Endothelial cell of umbilical vein (primary cell): ENCODE data around the gene GIT2. TPM values are rescaled to one million over a fixed set of nuclear protein-coding genes. Genes with fewer than 3 reads are reported as not detected.

ENCODE experiments used
- BruUV-seq: library from RNA; stranded (reverse); fragments of 400-500 nt; replicated peaks from 2 replicates; lab custom pipeline; 2021; lab: Mats Ljungman, UMichigan
- CTCF ChIA-PET: fragments of 300-600, 350-600 bp; sonication (Branson Sonifier 250); formaldehyde crosslinking; loops from one replicate; lab custom pipeline; 2021; ENCODE audit warnings: antibody characterized with exemption, inconsistent platforms; lab: Charles Lee
- POLR2A ChIA-PET: fragments of 300-600, 350-600 bp; sonication (Branson Sonifier 250); formaldehyde crosslinking; loops from one replicate; lab custom pipeline; 2021; ENCODE audit warnings: antibody characterized with exemption, inconsistent platforms; lab: Charles Lee
- DNase-seq: peaks from one replicate; pipeline ENCODE4 v3.0.0-alpha.2; 2011; ENCODE audit warnings: low read depth, low spot score
- FAIRE-seq: peaks from 2 replicates; lab custom pipeline; 2011; peaks lifted over from hg19 to GRCh38; lab: Jason Lieb, UNC
- H2AFZ ChIP-seq: 2 replicates; pipeline ENCODE4 v1.6.0; 2012; ENCODE audit warnings: low read depth, low read length, control low read depth, inconsistent platforms
- H3K27ac ChIP-seq: 2 replicates; pipeline ENCODE4 v1.5.1; 2011; ENCODE audit warnings: low read depth, mild to moderate bottlenecking, control low read depth, low read length, moderate library complexity; ENCODE audit not compliant: insufficient read depth
- H3K27me3 ChIP-seq, 2 experiments: 2 replicates each; pipeline versions ENCODE4 v1.6.0 to v1.6.1; 2011; ENCODE audit warnings: low read length in 2 of 2, mixed read lengths in 1 of 2; ENCODE audit not compliant: control insufficient read depth in 2 of 2, insufficient read depth in 2 of 2
- H3K36me3 ChIP-seq, 2 experiments: 2 replicates in 1 of 2; 3 replicates in 1 of 2; pipeline ENCODE4 v1.5.1; 2011; ENCODE audit warnings: low read length in 2 of 2, mild to moderate bottlenecking in 1 of 2, moderate library complexity in 1 of 2; ENCODE audit not compliant: control insufficient read depth in 2 of 2, insufficient read depth in 2 of 2; ENCODE audit errors: extremely low read depth in 1 of 2
- H3K4me1 ChIP-seq: 3 replicates; pipeline ENCODE4 v1.5.1; 2011; ENCODE audit warnings: mild to moderate bottlenecking, low read length; ENCODE audit not compliant: control insufficient read depth, insufficient read depth; ENCODE audit errors: extremely low read depth
- H3K4me2 ChIP-seq: 2 replicates; pipeline ENCODE4 v1.6.1; 2011; ENCODE audit warnings: low read length, control low read depth, mixed read lengths; ENCODE audit not compliant: insufficient read depth
- H3K4me3 ChIP-seq, 3 experiments: fragments of 200-600 bp in 1 of 3; sonication (generic), shearing (Covaris generic) in 1 of 3; replicated peaks in 1 of 3; 2 replicates each; pipeline ENCODE4 v1.5.1; 2011 to 2016; ENCODE audit warnings: control low read depth in 3 of 3, low read length in 3 of 3, mild to moderate bottlenecking in 2 of 3, inconsistent platforms in 1 of 3, low read depth in 1 of 3, moderate library complexity in 1 of 3; ENCODE audit not compliant: insufficient read depth in 1 of 3
- H3K79me2 ChIP-seq: 2 replicates; pipeline ENCODE4 v1.6.0; 2012; ENCODE audit warnings: low read length, inconsistent platforms; ENCODE audit not compliant: control insufficient read depth, insufficient read depth
- H3K9ac ChIP-seq: replicated peaks from 2 replicates; pipeline ENCODE3; 2011; ENCODE audit warnings: low read length, control low read depth; ENCODE audit not compliant: insufficient read depth; ENCODE audit errors: extremely low read depth
- H3K9me1 ChIP-seq: replicated peaks from 3 replicates; pipeline ENCODE4 v1.6.0; 2011; ENCODE audit warnings: mild to moderate bottlenecking, low read length; ENCODE audit not compliant: control insufficient read depth, insufficient read depth; ENCODE audit errors: extremely low read depth
- H3K9me3 ChIP-seq: replicated peaks from 2 replicates; pipeline ENCODE4 v1.5.1; 2012; ENCODE audit warnings: low read length, inconsistent platforms; ENCODE audit not compliant: control insufficient read depth, insufficient read depth
- H4K20me1 ChIP-seq: replicated peaks from 2 replicates; pipeline ENCODE3; 2011; ENCODE audit warnings: mild to moderate bottlenecking, low read length; ENCODE audit not compliant: control insufficient read depth, insufficient read depth; ENCODE audit errors: extremely low read depth
- CTCF ChIP-seq, 2 donors: IDR thresholded peaks; 1 replicate in 1 of 2; 2 replicates in 1 of 2; pipeline ENCODE4 v1.5.1; 2011; ENCODE audit warnings: low read length in 2 of 2, mild to moderate bottlenecking in 2 of 2, moderate library complexity in 2 of 2, control low read depth in 1 of 2, inconsistent platforms in 1 of 2, low read depth in 1 of 2; ENCODE audit not compliant: insufficient read depth in 1 of 2; ENCODE audit errors: extremely low read depth in 1 of 2
- FOS ChIP-seq: IDR thresholded peaks from 2 replicates; pipeline ENCODE4 v1.6.1; 2011; ENCODE audit warnings: mild to moderate bottlenecking, low read length, moderate library complexity, borderline replicate concordance; ENCODE audit not compliant: insufficient read depth
- GATA2 ChIP-seq: IDR thresholded peaks from 2 replicates; pipeline ENCODE4 v1.7.0; 2011; ENCODE audit warnings: low read depth, mild to moderate bottlenecking, moderate library complexity, mixed read lengths, low read length; ENCODE audit not compliant: insufficient read length, insufficient read depth
- JUN ChIP-seq: IDR thresholded peaks from 2 replicates; pipeline ENCODE4 v1.6.1; 2011; ENCODE audit warnings: borderline replicate concordance, low read depth; ENCODE audit not compliant: insufficient read length, insufficient read depth
- MYC ChIP-seq: IDR thresholded peaks from one replicate; pipeline ENCODE4 v1.6.1; 2011; ENCODE audit warnings: mild to moderate bottlenecking, low read depth, low read length
- POLR2A ChIP-seq: IDR thresholded peaks from 2 replicates; pipeline ENCODE4 v1.6.1; 2012; ENCODE audit warnings: low read depth, mild to moderate bottlenecking, control low read depth, low read length
- POLR2AphosphoS5 ChIP-seq: IDR thresholded peaks from 2 replicates; pipeline ENCODE4 v1.6.1; 2012; ENCODE audit warnings: low read depth, mild to moderate bottlenecking, control low read depth, low read length, moderate library complexity; ENCODE audit not compliant: insufficient read depth
- dilution Hi-C: fragments of 300-500 bp; cut with MboI; formaldehyde crosslinking; loops from one replicate; pipeline ENCODE4 v1.15.0; 2019; ENCODE audit warnings: low sequenced_read_pairs; ENCODE audit not compliant: extremely low pct_ligation_motif_present
- intact Hi-C: fragments of 100-400 bp; cut with micrococcal nuclease; formaldehyde crosslinking; loops from one replicate; pipeline ENCODE4 v1.10.0; 2022
- polyA plus RNA-seq, 4 experiments: library from polyadenylated mRNA; depleted of rRNA in 3 of 4; stranded (reverse) in 3 of 4; unstranded in 1 of 4; fragments of >200 nt; gene quantifications; 2 replicates each; pipeline versions ENCODE4 v1.2.1 to v1.2.3, GENCODE V29; 2011 to 2012; ENCODE audit warnings: missing spikeins in 1 of 4
- total RNA-seq: library from RNA; stranded (reverse); gene quantifications from 2 replicates; pipeline ENCODE4 v1.2.3, GENCODE V29; 2021

Gene GIT2
- total and polyA plus RNA-seq, 2 donors (not counting 3 experiments of a cell fraction or from before 2014, with no cell fraction given), result 37.3 to 77.2 TPM

- H3K27me3 ChIP-seq, result no peaks in the 10 kb centered on the region
- peaks cover 15% of the 10 kb centered on the region for H3K4me1 ChIP-seq
- no peak overlapping the region for H3K9ac ChIP-seq
- BruUV-seq, result no TSS peak
- ChIA-PET CTCF (interaction anchor here (1.5 kb wide), 1 partner anchor 10 kb away, joined by 3 read pairs; no protein-coding TSS in a partner anchor), POLR2A (interaction anchor here (0.7 kb wide), 1 partner anchor 146 kb away, joined by 5 read pairs; no protein-coding TSS in a partner anchor)
- no peak for FAIRE-seq
- no peak overlapping the region for H3K4me2 ChIP-seq
- no peak overlapping the region for H3K4me3 ChIP-seq
- H3K27ac ChIP-seq, result no peak overlapping the region
- no peaks in the 10 kb centered on the region for H3K79me2 ChIP-seq
- no peaks in the 10 kb centered on the region for H3K9me1 ChIP-seq
- no peak overlapping the region for H2AFZ ChIP-seq
- no peak for TF ChIP-seq POLR2AphosphoS5
- TF ChIP-seq MYC, result no peak
- TF ChIP-seq POLR2A, result no peak
- TF ChIP-seq JUN, result no peak
- dilution Hi-C loops (no loop called here), intact Hi-C loops (no loop called here)
- H4K20me1 ChIP-seq, result no peaks in the 10 kb centered on the region
- DNase-seq, result no peak
- no peaks in the 10 kb centered on the region for H3K36me3 ChIP-seq
- no peaks in the 10 kb centered on the region for H3K9me3 ChIP-seq
Observed at GRCh38 chr12:109893261-109893995, 102.7 kb downstream of the GIT2 start.

DNA sequence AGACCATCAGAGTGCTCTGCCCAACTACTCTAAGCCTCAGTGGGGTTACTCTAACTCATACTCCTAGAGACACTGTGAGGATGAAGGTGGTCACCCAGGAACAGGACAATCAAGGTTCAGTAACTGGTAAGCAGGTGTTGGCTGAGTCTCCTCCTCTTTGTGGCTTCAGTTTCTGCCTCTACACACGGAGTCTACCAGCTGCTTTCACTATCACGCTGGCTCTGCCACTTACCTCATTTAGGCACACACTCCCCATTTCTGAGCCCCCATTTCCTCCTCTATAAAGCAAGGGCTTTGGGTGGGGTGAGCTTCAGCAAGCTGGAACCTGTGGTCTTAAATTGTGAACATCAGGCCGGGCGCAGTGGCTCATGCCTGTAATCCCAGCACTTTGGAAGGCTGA is 103.4 kb downstream of the GIT2 start:
- ChIA-PET POLR2A (interaction anchor here (0.7 kb wide), 1 partner anchor 147 kb away, joined by 5 read pairs; no protein-coding TSS in a partner anchor), CTCF (interaction anchor here (1.5 kb wide), 1 partner anchor 11 kb away, joined by 3 read pairs; no protein-coding TSS in a partner anchor)
- Histone ChIP-seq H2AFZ (no peak overlapping the region), H3K9me1 (no peaks in the 10 kb centered on the region), H3K27me3 (no peaks in the 10 kb centered on the region), H3K79me2 (no peaks in the 10 kb centered on the region), H3K27ac (no peak overlapping the region), H3K9ac (no peak overlapping the region), H3K4me3 (no peak overlapping the region), H3K4me1 (peaks cover 22% of the 10 kb centered on the region), H3K36me3 (no peaks in the 10 kb centered on the region), H3K9me3 (no peaks in the 10 kb centered on the region), H3K4me2 (no peak overlapping the region), H4K20me1 (no peaks in the 10 kb centered on the region)
- intact Hi-C loops (no loop called here), dilution Hi-C loops (no loop called here)
- BruUV-seq, result no TSS peak
- no peak for FAIRE-seq
- no peak for DNase-seq
- no peak for TF ChIP-seq CTCF (IDR thresholded peaks at IDR 0.05; ENCODE audit: extremely low read depth in 1 of 2, insufficient read depth in 1 of 2, low read depth in 1 of 2, low read length in 2 of 2)
- TF ChIP-seq POLR2A, result no peak
- no peak for TF ChIP-seq FOS
- TF ChIP-seq GATA2, result no peak
